GM12873 (cell line): Measurements from ENCODE around the gene COL4A2.

Experiments
- TF ChIP-seq, protein P1 (sequence below): IDR thresholded peaks from 2 replicates; pipeline ENCODE4 v1.5.1; 2012; ENCODE audit warnings: low read depth, mild to moderate bottlenecking, moderate library complexity, low read length, control low read depth; ENCODE audit not compliant: insufficient read depth; ENCODE audit errors: missing control alignments

The COL4A2 gene

DNA sequence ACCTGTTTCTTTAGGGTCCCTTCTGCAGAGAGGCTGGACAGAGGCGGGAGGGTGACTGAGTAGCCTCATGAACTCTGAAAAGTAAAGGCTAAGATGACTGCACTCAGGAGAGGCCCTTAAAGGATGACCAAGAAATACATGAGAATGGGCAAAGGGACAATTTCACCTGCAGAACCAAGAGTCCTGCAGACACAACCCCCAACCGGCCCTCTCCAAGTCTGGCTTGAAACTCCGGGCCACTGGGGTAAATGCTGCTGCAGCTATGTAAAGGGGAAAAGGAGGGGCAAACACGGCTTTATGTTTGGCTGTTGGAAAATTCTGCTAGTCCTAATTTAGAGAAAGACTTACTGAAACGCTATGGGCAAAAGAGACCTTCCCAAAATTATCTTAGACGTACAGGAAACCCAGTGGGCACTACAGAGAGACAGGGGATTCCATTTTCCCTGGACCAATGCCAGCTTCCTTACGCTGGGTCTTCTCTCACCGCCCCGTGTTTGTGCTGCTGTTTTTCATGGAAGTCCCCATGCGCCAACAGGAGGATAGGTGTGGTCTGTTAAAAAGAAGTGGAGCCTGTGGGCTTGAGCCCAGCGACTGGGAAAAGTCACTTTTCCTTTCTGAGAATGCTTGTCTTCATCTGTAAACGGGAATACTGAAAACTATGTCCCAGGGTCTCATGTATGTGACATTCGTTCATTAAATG is 10.6 kb downstream of the COL4A2 start:
- TF ChIP-seq, protein P1, sequence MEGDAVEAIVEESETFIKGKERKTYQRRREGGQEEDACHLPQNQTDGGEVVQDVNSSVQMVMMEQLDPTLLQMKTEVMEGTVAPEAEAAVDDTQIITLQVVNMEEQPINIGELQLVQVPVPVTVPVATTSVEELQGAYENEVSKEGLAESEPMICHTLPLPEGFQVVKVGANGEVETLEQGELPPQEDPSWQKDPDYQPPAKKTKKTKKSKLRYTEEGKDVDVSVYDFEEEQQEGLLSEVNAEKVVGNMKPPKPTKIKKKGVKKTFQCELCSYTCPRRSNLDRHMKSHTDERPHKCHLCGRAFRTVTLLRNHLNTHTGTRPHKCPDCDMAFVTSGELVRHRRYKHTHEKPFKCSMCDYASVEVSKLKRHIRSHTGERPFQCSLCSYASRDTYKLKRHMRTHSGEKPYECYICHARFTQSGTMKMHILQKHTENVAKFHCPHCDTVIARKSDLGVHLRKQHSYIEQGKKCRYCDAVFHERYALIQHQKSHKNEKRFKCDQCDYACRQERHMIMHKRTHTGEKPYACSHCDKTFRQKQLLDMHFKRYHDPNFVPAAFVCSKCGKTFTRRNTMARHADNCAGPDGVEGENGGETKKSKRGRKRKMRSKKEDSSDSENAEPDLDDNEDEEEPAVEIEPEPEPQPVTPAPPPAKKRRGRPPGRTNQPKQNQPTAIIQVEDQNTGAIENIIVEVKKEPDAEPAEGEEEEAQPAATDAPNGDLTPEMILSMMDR = no peak

DNA sequence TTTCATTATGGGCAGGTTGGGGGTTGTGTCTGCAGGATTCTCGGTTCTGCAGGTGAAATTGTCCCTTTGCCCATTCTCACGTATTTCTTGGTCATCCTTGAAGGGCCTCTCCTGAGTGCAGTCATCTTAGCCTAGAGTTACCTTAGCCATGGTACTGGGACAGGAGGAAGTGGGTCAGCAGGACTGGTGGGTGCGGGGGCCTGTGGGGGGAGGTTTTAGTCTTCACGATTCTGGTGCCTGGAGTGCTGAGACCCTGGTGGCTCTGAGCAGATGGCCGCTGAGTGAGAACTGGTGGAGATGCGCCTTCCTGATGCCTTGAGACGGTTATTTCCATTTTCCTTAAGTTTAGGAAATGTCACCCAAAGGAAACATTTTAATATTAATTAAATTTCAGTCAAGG is 11.8 kb downstream of the COL4A2 start:
- TF ChIP-seq, protein P1 = no peak

DNA sequence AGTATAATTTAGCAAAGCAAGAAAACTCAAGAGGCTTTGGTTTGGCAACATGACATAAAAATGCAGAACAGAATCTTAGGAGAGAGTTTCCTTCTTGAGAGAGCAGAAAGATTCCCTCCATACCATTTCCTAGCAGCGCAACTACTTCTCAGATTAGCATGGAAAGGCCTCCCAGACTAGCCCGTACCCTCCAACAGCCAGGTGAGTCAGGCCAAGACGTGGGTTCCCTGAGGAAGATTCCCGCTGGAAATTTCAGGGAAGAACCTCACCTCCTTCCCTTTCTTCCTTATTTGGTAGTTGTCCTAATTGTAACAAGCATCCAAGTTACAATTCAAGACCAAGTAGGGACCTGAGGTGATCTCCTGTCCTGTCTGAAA is 12.3 kb downstream of the COL4A2 start:
- TF ChIP-seq, protein P1 = no peak

DNA sequence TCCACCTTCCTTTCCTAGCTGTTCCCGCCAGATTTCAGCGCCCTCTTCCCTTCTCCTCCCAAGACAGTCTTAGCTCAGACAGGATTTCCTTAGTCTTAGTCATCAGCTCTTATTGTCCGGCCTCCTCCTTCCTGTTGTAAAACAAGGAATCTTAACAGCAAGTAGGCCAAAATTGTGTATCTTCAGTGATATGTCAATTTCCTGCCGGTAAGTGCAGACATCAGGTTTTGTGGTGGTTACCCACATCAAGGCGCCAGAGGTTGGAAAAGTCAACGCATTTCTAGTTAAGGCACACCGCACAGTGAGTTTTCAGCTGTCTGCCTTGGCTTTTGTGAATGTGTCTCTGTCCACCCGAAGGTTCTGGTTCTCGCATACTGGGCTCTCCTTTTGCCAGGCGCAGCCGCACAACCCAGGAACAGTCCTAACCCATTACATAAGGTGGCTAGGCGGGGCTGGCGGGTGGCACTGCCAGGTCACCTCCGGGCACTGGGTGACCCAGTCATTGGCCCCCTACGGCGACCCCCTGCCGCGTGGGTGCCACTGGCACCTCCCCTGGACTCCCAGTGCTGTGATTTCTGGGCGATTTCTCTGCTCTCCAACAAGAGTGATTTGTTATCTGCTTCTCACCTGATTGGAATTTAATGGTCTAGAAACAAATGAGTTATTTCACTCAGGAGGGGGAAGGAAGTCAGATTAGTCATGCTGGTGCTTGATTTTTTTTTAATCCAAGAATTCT is 12.9 kb downstream of the COL4A2 start:
- TF ChIP-seq, protein P1 = no peak

DNA sequence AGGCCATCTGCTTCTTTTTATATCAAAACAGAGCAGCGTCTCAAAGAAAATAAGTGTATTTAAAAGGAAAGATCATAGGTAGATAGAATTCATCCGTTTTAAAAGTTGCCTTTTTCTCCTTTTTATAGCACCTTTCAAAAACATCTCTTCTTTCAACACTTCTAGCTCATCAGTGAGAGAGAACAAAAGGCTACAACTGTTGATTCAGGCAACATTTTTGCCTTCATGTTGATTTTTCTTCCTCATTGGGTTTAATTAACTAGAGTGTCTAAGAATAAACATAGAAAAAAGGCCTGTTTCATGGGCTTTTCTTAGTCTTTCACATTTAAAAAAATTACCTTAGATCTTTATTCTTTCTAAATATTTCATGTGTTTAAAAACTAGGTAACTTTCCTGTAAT is 13.6 kb downstream of the COL4A2 start:
- TF ChIP-seq, protein P1 = no peak

DNA sequence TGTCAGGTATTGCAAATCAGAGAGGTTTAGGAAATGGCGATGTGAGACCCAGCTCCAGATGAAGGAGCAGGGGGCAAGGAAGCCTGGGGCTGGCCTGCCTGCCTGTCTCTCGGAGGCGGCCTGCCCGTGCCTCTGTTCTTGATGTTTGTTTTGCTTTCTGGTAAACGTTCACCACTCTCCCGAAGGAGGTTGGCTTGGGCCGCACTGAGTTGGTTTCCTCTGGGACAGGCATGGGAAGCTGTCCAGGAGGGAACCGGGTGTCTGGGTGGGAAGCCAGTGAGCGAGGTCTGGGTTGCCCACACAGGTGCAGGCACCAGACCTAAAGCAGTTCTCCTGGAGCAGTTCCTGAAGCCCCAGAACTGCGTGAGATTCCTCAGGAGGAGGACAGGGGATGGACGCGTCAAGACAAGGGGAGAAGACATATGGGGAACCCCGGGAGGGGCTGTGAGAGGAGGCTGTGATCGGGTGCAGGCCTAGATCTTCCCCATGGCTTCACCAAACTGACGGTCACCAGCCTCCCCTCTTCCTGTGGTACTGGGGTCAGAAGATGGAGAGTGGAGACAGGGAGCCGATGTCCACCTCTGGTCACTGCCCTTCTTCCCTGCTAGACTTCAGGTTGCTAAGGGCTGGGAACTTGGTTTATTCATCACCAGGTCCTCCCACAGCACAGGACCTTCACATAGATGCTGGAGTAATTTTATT is 15.2 kb downstream of the COL4A2 start:
- TF ChIP-seq, protein P1 = no peak

DNA sequence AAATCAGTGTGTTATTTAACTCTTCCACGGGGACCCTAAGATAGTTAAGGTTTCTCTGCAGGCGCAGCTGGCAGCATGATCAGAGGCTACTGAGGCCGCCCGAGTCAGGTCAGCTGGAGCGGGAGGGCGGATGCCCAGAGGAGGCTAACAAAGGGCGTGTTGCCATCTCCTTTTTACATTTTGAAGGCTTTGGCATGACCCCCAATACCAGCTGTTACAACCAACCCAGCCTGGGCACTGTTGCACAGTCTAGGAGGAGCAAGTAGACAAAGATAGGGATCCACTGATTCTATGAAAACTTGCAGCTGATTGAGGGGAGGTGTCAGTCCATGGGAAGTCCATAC is 15.7 kb downstream of the COL4A2 start:
- TF ChIP-seq, protein P1 = no peak
